Keratinocyte (primary cell): ENCODE results near the gene GLG1.

Experiments used
- EZH2 ChIP-seq: IDR thresholded peaks from one replicate; pipeline ENCODE4 v1.6.1; 2012; ENCODE audit warnings: inconsistent platforms, mild to moderate bottlenecking, low read length, moderate library complexity
- TF ChIP-seq, protein P1 (sequence below), 3 experiments: IDR thresholded peaks in 1 of 3; conservative IDR thresholded peaks in 1 of 3; optimal IDR thresholded peaks in 1 of 3; 2 replicates in 2 of 3; 3 replicates in 1 of 3; pipeline versions ENCODE3 to v1.5.1; 2011; ENCODE audit warnings: low read length in 3 of 3, mild to moderate bottlenecking in 3 of 3, moderate library complexity in 2 of 3, control low read depth in 1 of 3, inconsistent platforms in 1 of 3; ENCODE audit not compliant: insufficient read depth in 2 of 3; ENCODE audit errors: extremely low read depth in 1 of 3

DNA sequence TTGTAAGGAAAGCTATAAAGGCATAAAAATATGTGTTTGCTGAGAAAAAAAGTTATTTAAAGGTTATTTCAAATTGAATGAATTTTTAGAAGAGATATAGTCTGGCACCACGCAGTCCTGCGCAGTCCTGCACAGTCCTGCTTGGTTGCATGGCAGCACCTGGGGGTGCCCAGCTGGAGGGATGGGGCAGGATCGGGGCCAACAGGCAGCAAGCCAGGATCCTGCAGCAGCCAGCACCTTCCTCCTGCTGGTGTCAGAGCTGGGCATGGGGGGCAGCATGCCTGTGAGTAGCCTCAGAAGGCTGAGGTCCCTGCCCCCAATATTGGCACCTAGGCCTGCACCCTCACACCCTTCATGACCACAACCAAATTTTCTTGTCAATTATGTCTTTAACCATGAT, 46.0 kb downstream of the GLG1 start:
- TF ChIP-seq, protein P1, sequence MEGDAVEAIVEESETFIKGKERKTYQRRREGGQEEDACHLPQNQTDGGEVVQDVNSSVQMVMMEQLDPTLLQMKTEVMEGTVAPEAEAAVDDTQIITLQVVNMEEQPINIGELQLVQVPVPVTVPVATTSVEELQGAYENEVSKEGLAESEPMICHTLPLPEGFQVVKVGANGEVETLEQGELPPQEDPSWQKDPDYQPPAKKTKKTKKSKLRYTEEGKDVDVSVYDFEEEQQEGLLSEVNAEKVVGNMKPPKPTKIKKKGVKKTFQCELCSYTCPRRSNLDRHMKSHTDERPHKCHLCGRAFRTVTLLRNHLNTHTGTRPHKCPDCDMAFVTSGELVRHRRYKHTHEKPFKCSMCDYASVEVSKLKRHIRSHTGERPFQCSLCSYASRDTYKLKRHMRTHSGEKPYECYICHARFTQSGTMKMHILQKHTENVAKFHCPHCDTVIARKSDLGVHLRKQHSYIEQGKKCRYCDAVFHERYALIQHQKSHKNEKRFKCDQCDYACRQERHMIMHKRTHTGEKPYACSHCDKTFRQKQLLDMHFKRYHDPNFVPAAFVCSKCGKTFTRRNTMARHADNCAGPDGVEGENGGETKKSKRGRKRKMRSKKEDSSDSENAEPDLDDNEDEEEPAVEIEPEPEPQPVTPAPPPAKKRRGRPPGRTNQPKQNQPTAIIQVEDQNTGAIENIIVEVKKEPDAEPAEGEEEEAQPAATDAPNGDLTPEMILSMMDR (optimal IDR thresholded peaks at IDR 0.05 in 1 of 3, IDR thresholded peaks at IDR 0.05 in 1 of 3, conservative IDR thresholded peaks at IDR 0.05 in 1 of 3; ENCODE audit: extremely low read depth in 1 of 3, insufficient read depth in 2 of 3, low read length in 3 of 3), result no peak
- no peak for TF ChIP-seq EZH2
